ENCODE measurements around the gene NIT1. TPM values are rescaled to one million over a fixed set of nuclear protein-coding genes. Genes with fewer than 3 reads are reported as not detected.

The NIT1 gene
- total and polyA plus RNA-seq, 2 of the 8 experiments (the other 6 are each of a cell fraction or from before 2014, with no cell fraction given) = 33.0 to 40.4 TPM

- TF ChIP-seq CHD7 (IDR thresholded peaks at IDR 0.05; ENCODE audit: insufficient replicate concordance, low read length) (no peak), KDM1A (IDR thresholded peaks at IDR 0.05; ENCODE audit: borderline replicate concordance, low read length) (no peak), KDM4A (IDR thresholded peaks at IDR 0.05; ENCODE audit: low read depth, low read length, severe bottlenecking) (no peak), TBP (IDR thresholded peaks at IDR 0.05; ENCODE audit: low read depth, low read length) (no peak), GABPA (IDR thresholded peaks at IDR 0.05; ENCODE audit: borderline replicate concordance, insufficient read depth, low read length) (no peak), RBBP5 (IDR thresholded peaks at IDR 0.05; ENCODE audit: borderline replicate concordance, low read depth, low read length) (no peak), USF2 (IDR thresholded peaks at IDR 0.05; ENCODE audit: low read length) (no peak), POLR2A (IDR thresholded peaks at IDR 0.05; ENCODE audit: control extremely low read depth in 1 of 2, low read depth in 2 of 2, low read length in 2 of 2) (no peak), SUZ12 (IDR thresholded peaks at IDR 0.05; ENCODE audit: low read length) (no peak), KDM5A (IDR thresholded peaks at IDR 0.05; ENCODE audit: low read length) (no peak), EP300 (IDR thresholded peaks at IDR 0.05; ENCODE audit: borderline replicate concordance in 1 of 2, low read depth in 2 of 2, low read length in 2 of 2) (no peak)
These were observed 40.5 kb upstream of the NIT1 start (continued) for GRCh38 chr1:161077426-161077825.

Data from H1 (cell line).